Fibroblast of mammary gland (primary cell): Measurements from ENCODE around the gene KCNMA1.

Source experiments
- DNase-seq: peaks from one replicate; pipeline ENCODE4 v3.0.0-alpha.2; 2010; ENCODE audit warnings: low read depth
- H3K4me3 ChIP-seq: 2 replicates; pipeline ENCODE4 v1.5.1; 2011; ENCODE audit warnings: low read depth, mild to moderate bottlenecking, low read length, moderate library complexity; ENCODE audit not compliant: control insufficient read depth
- CTCF ChIP-seq: conservative IDR thresholded peaks from 2 replicates; pipeline ENCODE4 v1.5.1; 2011; ENCODE audit warnings: low read depth, low read length, inconsistent platforms; ENCODE audit not compliant: control insufficient read depth, insufficient read depth

KCNMA1 gene

GRCh38 chr10:77680811-77681210, 43.2 kb upstream of the KCNMA1 start:
- DNase-seq, result no peak
- no peak overlapping the region for H3K4me3 ChIP-seq
- TF ChIP-seq CTCF, result no peak

GRCh38 chr10:77680065-77680464, 42.5 kb upstream of the KCNMA1 start:
- TF ChIP-seq CTCF, result no peak
- no peak for DNase-seq
- no peak overlapping the region for H3K4me3 ChIP-seq

- no peak for TF ChIP-seq CTCF
- no peak overlapping the region for H3K4me3 ChIP-seq
- DNase-seq, result no peak
Observed at GRCh38 chr10:77679217-77679616, 41.6 kb upstream of the KCNMA1 start.

GRCh38 chr10:77678146-77678545, 40.5 kb upstream of the KCNMA1 start:
- no peak overlapping the region for H3K4me3 ChIP-seq
- TF ChIP-seq CTCF, result no peak
- no peak for DNase-seq

- DNase-seq, result no peak
- no peak for TF ChIP-seq CTCF
- no peak overlapping the region for H3K4me3 ChIP-seq
Observed at GRCh38 chr10:77675347-77675746, 37.7 kb upstream of the KCNMA1 start.

- TF ChIP-seq CTCF, result no peak
- no peak for DNase-seq
Observed at GRCh38 chr10:77673515-77674140, 36.0 kb upstream of the KCNMA1 start.

GRCh38 chr10:77673101-77673500, 35.5 kb upstream of the KCNMA1 start:
- DNase-seq, result peak; percentile 33
- no peak overlapping the region for H3K4me3 ChIP-seq
- TF ChIP-seq CTCF, result no peak

More at GRCh38 chr10:77673515-77674140, 36.0 kb upstream of the KCNMA1 start:
- no peak overlapping the region for H3K4me3 ChIP-seq
